CD4-positive, alpha-beta memory T cell (primary cell): ENCODE results near the gene MRPL4. TPM values are rescaled to one million over a fixed set of nuclear protein-coding genes. Genes with fewer than 3 reads are reported as not detected.
A peak's percentile ranks its signal among the peaks of the same experiment; 100 is the strongest.

ENCODE experiments used
- CTCF ChIA-PET: fragments of 350-600 bp; sonication (Branson Sonifier 250); formaldehyde crosslinking; loops from one replicate; lab custom pipeline; 2021; ENCODE audit warnings: inconsistent platforms; ENCODE audit not compliant: partially characterized antibody; lab: Charles Lee
- POLR2A ChIA-PET: fragments of 350-600 bp; sonication (Branson Sonifier 250); formaldehyde crosslinking; loops from one replicate; lab custom pipeline; 2021; ENCODE audit not compliant: partially characterized antibody; lab: Charles Lee
- DNase-seq, 5 donors: peaks; one replicate each; pipeline versions ENCODE4 v3.0.0 to v3.0.0-alpha.2; 2020 to 2022; ENCODE audit warnings: mixed read lengths in 1 of 5
- H3K27ac ChIP-seq: one replicate; pipeline ENCODE4 v1.7.0; 2013; ENCODE audit warnings: low read depth, low read length
- H3K27me3 ChIP-seq: 2 replicates; pipeline ENCODE4 v1.7.0; 2013; ENCODE audit warnings: mild to moderate bottlenecking, low read length, moderate library complexity; ENCODE audit not compliant: insufficient read depth
- H3K36me3 ChIP-seq: 2 replicates; pipeline ENCODE4 v1.7.0; 2013; ENCODE audit warnings: mild to moderate bottlenecking, low read length, moderate library complexity; ENCODE audit not compliant: insufficient read depth
- H3K4me1 ChIP-seq: 2 replicates; pipeline ENCODE4 v1.7.0; 2013; ENCODE audit warnings: mild to moderate bottlenecking, low read length, moderate library complexity; ENCODE audit not compliant: insufficient read depth
- H3K4me3 ChIP-seq, 2 donors: one replicate each; pipeline ENCODE4 v1.7.0; 2013; ENCODE audit warnings: low read length in 2 of 2, mild to moderate bottlenecking in 1 of 2
- H3K9me3 ChIP-seq, 2 donors: one replicate each; pipeline ENCODE4 v1.7.0; 2013; ENCODE audit warnings: low read length in 2 of 2, control low read depth in 1 of 2; ENCODE audit not compliant: control insufficient read depth in 1 of 2
- H3K27ac Mint-ChIP-seq, 7 donors: one replicate each; pipeline ENCODE4 v1.8.0; 2020 to 2021; ENCODE audit warnings: mixed read lengths in 7 of 7, mild to moderate bottlenecking in 6 of 7, inconsistent platforms in 3 of 7, moderate library complexity in 3 of 7
- H3K27me3 Mint-ChIP-seq, 2 donors: one replicate each; pipeline ENCODE4 v1.8.0; 2020 to 2021; ENCODE audit warnings: mixed read lengths in 2 of 2
- H3K36me3 Mint-ChIP-seq, 2 donors: one replicate each; pipeline ENCODE4 v1.8.0; 2020 to 2021; ENCODE audit warnings: mixed read lengths in 2 of 2, inconsistent platforms in 1 of 2, mild to moderate bottlenecking in 1 of 2
- H3K4me1 Mint-ChIP-seq, 4 donors: one replicate each; pipeline ENCODE4 v1.8.0; 2020 to 2021; ENCODE audit warnings: mixed read lengths in 4 of 4, mild to moderate bottlenecking in 1 of 4
- H3K4me3 Mint-ChIP-seq, 8 donors: one replicate each; pipeline ENCODE4 v1.8.0; 2020 to 2021; ENCODE audit warnings: mixed read lengths in 8 of 8, mild to moderate bottlenecking in 7 of 8, moderate library complexity in 6 of 8, inconsistent platforms in 3 of 8
- H3K9me3 Mint-ChIP-seq, 8 donors: one replicate each; pipeline ENCODE4 v1.8.0; 2020 to 2021; ENCODE audit warnings: mixed read lengths in 8 of 8, mild to moderate bottlenecking in 5 of 8, inconsistent platforms in 3 of 8, moderate library complexity in 1 of 8
- intact Hi-C: fragments of 100-400 bp; cut with micrococcal nuclease; formaldehyde crosslinking; loops from one replicate; pipeline ENCODE4 v1.15.1; 2023
- polyA plus RNA-seq, 2 donors: library from polyadenylated mRNA; unstranded; fragments of 300-500 nt; fragmentation: Illumina TruSeq; gene quantifications; one replicate each; pipeline ENCODE4 v1.2.3, GENCODE V29; 2021
- total RNA-seq, 2 experiments: library from RNA; stranded (reverse); gene quantifications; one replicate each; pipeline ENCODE4 v1.2.3, GENCODE V29; 2021

Gene MRPL4
- total and polyA plus RNA-seq, 4 experiments from 2014 or later = 28.9 to 44.6 (median 39.9) TPM

- no peaks in the 10 kb centered on the region for H3K9me3 Mint-ChIP-seq
- no peaks in the 10 kb centered on the region for H3K27me3 Mint-ChIP-seq
- peaks cover 7 to 21% (median 11%) of the 10 kb centered on the region in 4 donors for H3K4me1 Mint-ChIP-seq
- no peaks in the 10 kb centered on the region for H3K9me3 ChIP-seq
- H3K27ac ChIP-seq = no peak overlapping the region
- H3K4me1 ChIP-seq = peaks cover 25% of the 10 kb centered on the region
- no peak for DNase-seq
- H3K36me3 ChIP-seq = peaks cover 39% of the 10 kb centered on the region
- peaks cover 27 to 49% of the 10 kb centered on the region in 2 donors for H3K36me3 Mint-ChIP-seq
- intact Hi-C loops = no loop called here
- CTCF ChIA-PET = interaction anchor here (0.6 to 4.8 kb wide), 33 partner anchors 8 to 492 kb away, joined by 3 to 80 read pairs (median 4); partner anchors contain the start of genes FDX2, ICAM1, ICAM4 and ICAM5
- POLR2A ChIA-PET = interaction anchor here (0.7 to 3.6 kb wide), 11 partner anchors 8 to 437 kb away, joined by 3 to 36 read pairs (median 5); partner anchors contain the start of genes ICAM1, ICAM5 and TYK2
- peak overlapping the region in 2 of 7 donors; percentile 7 to 71 for H3K27ac Mint-ChIP-seq
- H3K4me3 Mint-ChIP-seq = peak overlapping the region in 1 of 8 donors; percentile 54
- H3K4me3 ChIP-seq = no peak overlapping the region
- H3K27me3 ChIP-seq = no peaks in the 10 kb centered on the region
Observed at GRCh38 chr19:10258080-10258710, 6.2 kb downstream of the MRPL4 start.

DNA sequence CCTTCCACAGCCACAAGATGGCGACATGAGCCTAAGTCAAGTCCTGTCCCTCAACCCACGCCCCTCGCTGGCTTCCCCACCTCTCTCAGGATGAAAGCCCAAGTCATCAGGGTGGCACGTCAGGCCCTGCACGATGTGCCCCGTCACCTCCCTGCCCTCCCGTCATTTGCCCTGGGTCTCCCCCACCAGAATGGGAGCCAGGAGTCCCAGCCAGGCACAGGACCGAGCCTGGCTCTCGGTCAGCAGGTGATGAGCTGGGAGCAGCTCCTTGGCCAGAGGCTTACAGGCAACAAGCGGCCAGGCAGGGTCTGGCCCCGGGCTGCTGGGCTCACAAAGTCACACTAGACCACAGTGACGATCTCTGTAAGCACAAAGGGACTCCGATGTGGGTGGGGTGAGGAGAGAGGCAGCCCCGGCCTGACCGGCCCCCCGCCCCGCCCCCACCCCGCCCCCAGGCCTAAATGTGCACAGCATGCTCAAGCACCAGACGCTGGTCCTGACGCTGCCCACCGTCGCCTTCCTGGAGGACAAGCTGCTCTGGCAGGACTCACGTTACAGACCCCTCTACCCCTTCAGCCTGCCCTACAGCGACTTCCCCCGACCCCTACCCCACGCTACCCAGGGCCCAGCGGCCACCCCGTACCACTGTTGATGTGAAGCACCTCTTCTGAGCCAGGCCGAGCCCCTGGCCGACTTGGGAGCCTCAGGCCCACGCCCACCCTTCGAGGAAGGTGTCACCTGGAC, 7.3 kb downstream of the MRPL4 start:
- no peaks in the 10 kb centered on the region for H3K9me3 Mint-ChIP-seq
- H3K27me3 ChIP-seq = no peaks in the 10 kb centered on the region
- peak overlapping the region in 1 of 8 donors; percentile 68 for H3K4me3 Mint-ChIP-seq
- H3K4me1 Mint-ChIP-seq = peaks cover 5 to 17% (median 8%) of the 10 kb centered on the region in 4 donors
- peaks cover 20% of the 10 kb centered on the region for H3K4me1 ChIP-seq
- no peak overlapping the region for H3K4me3 ChIP-seq
- POLR2A ChIA-PET = interaction anchor here (0.7 to 3.6 kb wide), 13 partner anchors 7 to 436 kb away, joined by 3 to 36 read pairs (median 5); partner anchors contain the start of genes ICAM1, ICAM5, MRPL4 and TYK2
- no peaks in the 10 kb centered on the region for H3K27me3 Mint-ChIP-seq
- DNase-seq = peak; percentile 82 to 94 (median 86)
- intact Hi-C loops = loop anchor here (1.0 kb wide), 1 partner anchor 130 kb away; no protein-coding TSS in a partner anchor
- peaks cover 33% of the 10 kb centered on the region for H3K36me3 ChIP-seq
- CTCF ChIA-PET = interaction anchor here (0.6 to 4.8 kb wide), 35 partner anchors 9 to 328 kb away, joined by 3 to 80 read pairs (median 4); partner anchors contain the start of genes FDX2, ICAM1, ICAM4 and ICAM5
- peaks cover 21 to 42% of the 10 kb centered on the region in 2 donors for H3K36me3 Mint-ChIP-seq
- peak overlapping the region; percentile 16 for H3K27ac ChIP-seq
- H3K9me3 ChIP-seq = no peaks in the 10 kb centered on the region
- peak overlapping the region in 4 of 7 donors; percentile 17 to 76 (median 54) for H3K27ac Mint-ChIP-seq

- Histone ChIP-seq H3K4me1 (peaks cover 20% of the 10 kb centered on the region), H3K4me3 (no peak overlapping the region), H3K9me3 (no peaks in the 10 kb centered on the region), H3K27me3 (no peaks in the 10 kb centered on the region), H3K36me3 (peaks cover 26% of the 10 kb centered on the region), H3K27ac (peak overlapping the region; percentile 16)
- Mint-ChIP-seq H3K27ac (peak overlapping the region; percentile 36 to 87 (median 57)), H3K4me3 (no peak overlapping the region), H3K36me3 (peaks cover 18 to 34% of the 10 kb centered on the region in 2 donors), H3K9me3 (no peaks in the 10 kb centered on the region), H3K27me3 (no peaks in the 10 kb centered on the region), H3K4me1 (peaks cover 5 to 17% (median 8%) of the 10 kb centered on the region in 4 donors)
- ChIA-PET CTCF (interaction anchor here (0.8 to 4.8 kb wide), 14 partner anchors 10 to 328 kb away, joined by 3 to 80 read pairs (median 12); partner anchors contain the start of genes ICAM1 and TYK2), POLR2A (interaction anchor here (1.5 to 3.6 kb wide), 6 partner anchors 8 to 132 kb away, joined by 4 to 36 read pairs (median 10); partner anchors contain the start of genes ICAM1, ICAM5, MRPL4 and TYK2)
- intact Hi-C loops = no loop called here
- DNase-seq = peak in 1 of 5 donors; percentile 67
Observed at GRCh38 chr19:10260141-10260584, 8.1 kb downstream of the MRPL4 start.

- H3K27ac Mint-ChIP-seq = peak overlapping the region in 1 of 7 donors; percentile 29
- Histone ChIP-seq H3K9me3 (no peaks in the 10 kb centered on the region), H3K27me3 (no peaks in the 10 kb centered on the region), H3K4me3 (no peak overlapping the region), H3K36me3 (peaks cover 11% of the 10 kb centered on the region), H3K27ac (no peak overlapping the region), H3K4me1 (peaks cover 20% of the 10 kb centered on the region)
- no peak overlapping the region for H3K4me3 Mint-ChIP-seq
- no peaks in the 10 kb centered on the region for H3K27me3 Mint-ChIP-seq
- H3K36me3 Mint-ChIP-seq = peaks cover under 1 to 13% of the 10 kb centered on the region in 2 donors
- ChIA-PET POLR2A (no interaction called here), CTCF (interaction anchor here (1.1 to 9.8 kb wide), 3 partner anchors 67 to 125 kb away, joined by 3 to 235 read pairs (median 80); no protein-coding TSS in a partner anchor)
- DNase-seq = no peak
- no peaks in the 10 kb centered on the region for H3K9me3 Mint-ChIP-seq
- intact Hi-C loops = no loop called here
- H3K4me1 Mint-ChIP-seq = peaks cover 3 to 14% (median 5%) of the 10 kb centered on the region in 4 donors
Observed at GRCh38 chr19:10262771-10263170, 10.8 kb downstream of the MRPL4 start.

GRCh38 chr19:10266706-10267105, 14.7 kb downstream of the MRPL4 start:
- H3K4me1 Mint-ChIP-seq = peaks cover 2 to 27% (median 14%) of the 10 kb centered on the region in 4 donors
- intact Hi-C loops = no loop called here
- H3K4me1 ChIP-seq = peaks cover 22% of the 10 kb centered on the region
- peak overlapping the region in 1 of 7 donors; percentile 38 for H3K27ac Mint-ChIP-seq
- H3K27me3 ChIP-seq = no peaks in the 10 kb centered on the region
- DNase-seq = no peak
- POLR2A ChIA-PET = no interaction called here
- H3K9me3 Mint-ChIP-seq = no peaks in the 10 kb centered on the region
- no peak overlapping the region for H3K4me3 Mint-ChIP-seq
- no peaks in the 10 kb centered on the region for H3K36me3 ChIP-seq
- H3K9me3 ChIP-seq = no peaks in the 10 kb centered on the region
- H3K27ac ChIP-seq = no peak overlapping the region
- H3K36me3 Mint-ChIP-seq = peaks cover 0 to 4% of the 10 kb centered on the region in 2 donors
- CTCF ChIA-PET = interaction anchor here (0.6 to 9.8 kb wide), 7 partner anchors 22 to 433 kb away, joined by 3 to 235 read pairs (median 4); partner anchors contain the start of gene ICAM5
- H3K27me3 Mint-ChIP-seq = no peaks in the 10 kb centered on the region
- no peak overlapping the region for H3K4me3 ChIP-seq

DNA sequence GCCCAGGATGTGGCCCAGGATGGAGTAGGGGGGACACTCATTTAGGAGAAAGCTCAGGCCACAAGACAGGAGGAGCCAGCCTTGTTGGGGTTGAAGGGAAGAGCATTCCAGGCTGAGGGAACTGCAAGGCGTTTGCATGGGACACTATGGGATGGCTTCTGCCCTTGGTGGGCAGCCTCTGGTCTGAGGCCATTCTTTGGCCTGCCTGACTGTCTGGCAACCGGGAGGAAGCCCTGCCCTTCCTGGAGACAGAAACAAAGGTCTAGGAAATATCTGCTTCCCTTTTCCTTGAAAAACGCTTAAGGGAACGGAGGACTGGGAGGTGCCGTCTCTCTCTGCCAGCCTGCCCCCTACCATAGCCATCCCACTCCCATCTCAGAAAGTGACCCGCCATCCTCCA, 16.1 kb downstream of the MRPL4 start:
- CTCF ChIA-PET = interaction anchor here (1.6 to 9.8 kb wide), 6 partner anchors 8 to 167 kb away, joined by 4 to 235 read pairs (median 34); partner anchors contain the start of gene ICAM5
- H3K36me3 ChIP-seq = no peaks in the 10 kb centered on the region
- no peaks in the 10 kb centered on the region for H3K9me3 ChIP-seq
- Mint-ChIP-seq H3K4me3 (peak overlapping the region in 1 of 8 donors; percentile 52), H3K27ac (peak overlapping the region in 2 of 7 donors; percentile 24 to 73), H3K27me3 (no peaks in the 10 kb centered on the region), H3K36me3 (peaks cover 0 to 5% of the 10 kb centered on the region in 2 donors), H3K9me3 (no peaks in the 10 kb centered on the region), H3K4me1 (peaks cover 7 to 36% (median 22%) of the 10 kb centered on the region in 4 donors)
- no peak overlapping the region for H3K27ac ChIP-seq
- intact Hi-C loops = no loop called here
- no peak for DNase-seq
- no peak overlapping the region for H3K4me3 ChIP-seq
- POLR2A ChIA-PET = interaction anchor here (4.2 to 4.7 kb wide), 2 partner anchors 9 to 120 kb away, joined by 36 to 73 read pairs; no protein-coding TSS in a partner anchor
- H3K27me3 ChIP-seq = no peaks in the 10 kb centered on the region
- H3K4me1 ChIP-seq = peaks cover 34% of the 10 kb centered on the region
